ENCODE data around the gene SP4.

DNA sequence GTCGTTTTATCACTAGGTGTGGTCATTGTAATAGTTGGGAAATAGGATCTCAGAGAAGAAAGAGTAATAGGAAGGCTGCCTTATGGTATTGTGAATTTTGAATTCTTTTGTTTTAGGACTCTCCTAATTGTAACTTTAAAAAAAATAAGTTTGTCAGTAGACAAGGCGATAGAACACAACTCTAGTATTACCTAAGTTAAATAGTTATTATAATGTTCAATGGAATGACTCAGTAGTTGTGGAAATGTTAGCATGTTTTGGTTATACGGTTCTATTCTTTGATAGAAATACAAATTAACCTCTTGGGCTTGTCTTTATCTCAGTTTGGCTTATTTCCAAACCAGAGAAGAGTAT is 116.4 kb downstream of the SP4 start:
- TF ChIP-seq, protein P1, sequence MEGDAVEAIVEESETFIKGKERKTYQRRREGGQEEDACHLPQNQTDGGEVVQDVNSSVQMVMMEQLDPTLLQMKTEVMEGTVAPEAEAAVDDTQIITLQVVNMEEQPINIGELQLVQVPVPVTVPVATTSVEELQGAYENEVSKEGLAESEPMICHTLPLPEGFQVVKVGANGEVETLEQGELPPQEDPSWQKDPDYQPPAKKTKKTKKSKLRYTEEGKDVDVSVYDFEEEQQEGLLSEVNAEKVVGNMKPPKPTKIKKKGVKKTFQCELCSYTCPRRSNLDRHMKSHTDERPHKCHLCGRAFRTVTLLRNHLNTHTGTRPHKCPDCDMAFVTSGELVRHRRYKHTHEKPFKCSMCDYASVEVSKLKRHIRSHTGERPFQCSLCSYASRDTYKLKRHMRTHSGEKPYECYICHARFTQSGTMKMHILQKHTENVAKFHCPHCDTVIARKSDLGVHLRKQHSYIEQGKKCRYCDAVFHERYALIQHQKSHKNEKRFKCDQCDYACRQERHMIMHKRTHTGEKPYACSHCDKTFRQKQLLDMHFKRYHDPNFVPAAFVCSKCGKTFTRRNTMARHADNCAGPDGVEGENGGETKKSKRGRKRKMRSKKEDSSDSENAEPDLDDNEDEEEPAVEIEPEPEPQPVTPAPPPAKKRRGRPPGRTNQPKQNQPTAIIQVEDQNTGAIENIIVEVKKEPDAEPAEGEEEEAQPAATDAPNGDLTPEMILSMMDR (IDR thresholded peaks at IDR 0.05), result no peak
- no peak for TF ChIP-seq POLR2A (IDR thresholded peaks at IDR 0.05)
